GM12865 (cell line): ENCODE data around the gene SNIP1.

ENCODE experiments used
- DNase-seq: peaks from one replicate; pipeline ENCODE4 v3.0.0; 2010; ENCODE audit warnings: low read depth
- H3K4me3 ChIP-seq: 2 replicates; pipeline ENCODE4 v1.5.1; 2011; ENCODE audit warnings: mild to moderate bottlenecking, low read depth, low read length, control low read depth
- CTCF ChIP-seq: IDR thresholded peaks from 2 replicates; pipeline ENCODE4 v1.5.1; 2011; ENCODE audit warnings: low read length, control low read depth, low read depth, inconsistent platforms; ENCODE audit not compliant: insufficient read depth; ENCODE audit errors: missing control alignments

SNIP1 gene

GRCh38 chr1:37487619-37487984, 66.5 kb downstream of the SNIP1 start:
- TF ChIP-seq CTCF, result no peak
- no peak overlapping the region for H3K4me3 ChIP-seq
- no peak for DNase-seq

GRCh38 chr1:37486680-37487618, 67.1 kb downstream of the SNIP1 start:
- H3K4me3 ChIP-seq, result no peak overlapping the region
- TF ChIP-seq CTCF, result peak; percentile 97
- DNase-seq, result peak; percentile 77

- no peak for DNase-seq
- H3K4me3 ChIP-seq, result no peak overlapping the region
- no peak for TF ChIP-seq CTCF
Observed at GRCh38 chr1:37485902-37486679, 68.0 kb downstream of the SNIP1 start.
